ENCODE results near the gene ZNF724. TPM values are rescaled to one million over a fixed set of nuclear protein-coding genes. Genes with fewer than 3 reads are reported as not detected.

Gene ZNF724
- total and polyA plus RNA-seq, 2 of the 8 experiments (the other 6 are each of a cell fraction or from before 2014, with no cell fraction given), result 8.7 to 67.2 TPM

Small RNA genes lying within 50 kb of the gene (small RNA-seq; reads per million reads assigned to genes)
- not detected for gene VN1R91P (ENCODE audit: insufficient read depth)

Other genes starting within 250 kb of the ZNF724 start
- not detected in 2 replicates for gene ZNF728, start 247.2 kb downstream of the ZNF724 start, total RNA-seq (2021; fragmentation: NEBNext Ultra II Directional; extraction: Animal tissue kit (Norgen Biotek cat#: 25700))
- not detected in 2 replicates for gene ZNF728, start 247.2 kb downstream of the ZNF724 start, polyA plus RNA-seq (2011; rRNA removed)
- gene ZNF730, start 133.4 kb downstream of the ZNF724 start, total RNA-seq (2021; fragmentation: NEBNext Ultra II Directional; extraction: Animal tissue kit (Norgen Biotek cat#: 25700)), result 24.7 and 29.4 TPM in 2 replicates
- 5.2 and 7.0 TPM in 2 replicates for gene ZNF730, start 133.4 kb downstream of the ZNF724 start, polyA plus RNA-seq (2011; rRNA removed)
- gene ZNF91, start 145.1 kb upstream of the ZNF724 start, total RNA-seq (2021; fragmentation: NEBNext Ultra II Directional; extraction: Animal tissue kit (Norgen Biotek cat#: 25700)), result 35.1 and 36.7 TPM in 2 replicates
- 16.5 and 21.0 TPM in 2 replicates for gene ZNF91, start 145.1 kb upstream of the ZNF724 start, polyA plus RNA-seq (2011; rRNA removed)

All from H1 (cell line).